ENCODE measurements around the gene A2M.

The A2M gene

DNA sequence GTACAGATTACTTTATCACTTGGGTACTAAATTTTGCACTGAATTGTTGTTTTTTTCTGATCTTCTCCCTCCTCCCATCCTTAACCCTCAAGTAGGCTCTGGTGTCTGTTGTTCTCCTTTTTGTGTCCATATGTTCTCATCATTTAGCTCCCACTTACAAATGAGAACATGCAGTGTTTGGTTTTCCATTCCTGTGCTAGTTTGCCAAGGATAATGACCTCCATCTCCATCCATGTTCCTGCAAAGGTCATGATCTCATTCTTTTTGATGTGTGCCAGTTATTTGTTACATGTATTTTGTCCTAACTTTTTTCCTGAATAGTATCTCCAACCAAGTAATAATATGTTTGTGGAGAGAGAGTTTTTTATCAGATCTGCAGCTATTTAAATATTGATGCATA lies 44.2 kb downstream of the A2M start:
- DNase-seq, result no peak

DNA sequence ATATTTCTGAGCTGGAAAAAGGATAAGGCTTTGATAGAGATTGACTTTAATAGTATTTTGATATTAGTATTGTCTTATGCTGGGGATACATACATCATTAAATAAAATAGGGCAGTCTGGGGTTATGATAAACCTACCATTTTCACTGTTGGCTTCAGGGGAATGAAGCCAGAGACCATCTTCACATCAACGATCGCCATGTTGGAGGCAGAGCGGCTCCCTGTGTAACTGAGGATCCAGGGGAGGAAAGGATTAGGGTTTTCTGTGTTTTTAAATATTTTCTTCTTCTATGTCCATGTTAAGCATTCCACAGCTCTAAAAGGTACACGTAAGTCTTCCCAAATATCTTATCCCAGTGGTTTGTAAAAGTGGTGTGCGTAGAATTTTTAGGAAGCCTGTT lies 45.4 kb downstream of the A2M start:
- DNase-seq, result no peak

DNA sequence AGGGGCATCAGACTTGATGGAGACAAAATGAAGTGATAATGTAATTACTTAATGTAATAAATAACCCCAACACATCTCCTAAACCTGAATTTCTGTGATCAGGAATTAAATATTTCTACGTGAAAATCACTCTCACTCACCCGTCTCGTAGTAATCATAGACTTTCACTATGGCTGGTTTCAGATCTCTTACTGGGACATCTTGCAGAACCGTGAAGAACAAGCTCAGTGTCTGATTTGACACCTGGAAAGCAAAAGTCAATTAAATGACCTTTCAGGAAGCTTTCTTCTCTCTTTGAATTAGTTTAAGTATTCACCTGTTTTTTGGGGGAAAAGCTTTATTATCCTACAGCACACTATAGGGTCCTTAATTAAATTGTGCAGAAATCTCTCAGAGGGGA lies 47.1 kb downstream of the A2M start:
- DNase-seq, result no peak

DNA sequence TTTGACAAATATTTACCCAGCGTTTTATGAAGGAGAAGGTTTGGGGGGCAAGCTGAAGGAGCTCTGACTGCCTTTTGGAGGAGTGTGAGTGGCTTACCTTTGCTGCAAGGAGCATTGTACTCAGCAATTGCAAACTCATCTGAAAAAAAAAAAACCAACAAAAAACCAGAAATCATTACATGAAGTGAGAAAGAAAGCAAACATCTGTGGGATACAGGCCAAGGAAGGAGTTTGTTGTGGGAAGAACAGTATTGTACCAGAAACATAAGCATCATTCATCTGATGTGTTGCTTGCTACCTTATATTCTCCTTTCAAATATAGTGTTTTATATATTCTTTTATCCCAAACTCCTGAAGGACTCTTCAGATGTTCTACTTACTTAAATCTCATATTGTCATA lies 47.6 kb downstream of the A2M start:
- no peak for DNase-seq

DNA sequence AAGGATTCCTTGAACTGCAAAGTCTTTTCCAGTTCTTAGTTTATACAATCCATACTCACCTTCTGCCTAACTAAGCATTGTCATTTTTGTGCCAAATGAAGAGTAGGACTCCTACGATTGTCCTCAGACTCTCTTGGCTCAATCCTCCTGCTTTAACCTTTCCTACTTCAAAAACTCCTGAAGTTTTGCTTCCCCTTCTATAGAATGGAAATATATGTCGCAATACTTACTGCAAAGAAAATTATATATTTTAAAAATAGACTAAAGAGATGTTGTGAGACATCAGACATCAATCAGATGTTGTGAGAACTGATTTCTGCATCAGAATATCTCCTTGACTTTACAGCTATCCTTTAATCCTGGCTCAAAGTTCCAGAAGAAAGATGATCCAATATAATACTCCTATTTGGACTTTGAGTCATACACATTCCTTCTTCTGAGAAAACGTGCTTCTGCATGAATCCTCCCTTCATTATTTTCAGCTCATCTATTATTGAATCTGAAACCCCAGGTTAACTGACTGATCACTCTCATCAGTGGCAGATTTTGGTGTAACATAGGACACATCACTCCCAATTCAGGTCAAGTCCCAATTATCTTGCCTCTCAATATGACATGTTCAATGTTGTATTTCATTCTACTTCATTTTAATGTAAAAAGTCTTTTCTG lies 48.8 kb downstream of the A2M start:
- DNase-seq, result no peak

DNA sequence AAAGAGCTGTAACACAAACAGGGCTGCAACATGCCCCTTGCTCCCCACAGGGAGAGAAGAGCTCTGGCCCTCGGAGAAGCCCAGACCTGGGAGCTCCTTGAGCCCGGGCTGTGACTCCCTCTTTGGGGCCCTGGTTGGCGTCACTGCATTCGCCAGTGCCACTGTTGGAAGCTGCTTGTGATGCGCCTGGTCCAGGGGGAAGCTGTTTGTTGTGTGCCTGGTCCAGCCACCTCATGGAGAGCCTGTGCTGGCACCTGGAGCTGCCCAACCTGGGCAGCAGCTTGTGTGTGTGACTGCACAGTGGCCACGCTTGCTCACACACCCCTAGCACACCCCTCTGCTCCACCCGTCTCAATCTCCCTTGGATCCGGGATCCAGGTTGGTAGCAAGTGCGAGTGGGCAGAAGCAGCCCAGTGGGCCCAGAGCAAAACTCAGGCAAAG lies 49.5 kb downstream of the A2M start:
- DNase-seq, result no peak

DNA sequence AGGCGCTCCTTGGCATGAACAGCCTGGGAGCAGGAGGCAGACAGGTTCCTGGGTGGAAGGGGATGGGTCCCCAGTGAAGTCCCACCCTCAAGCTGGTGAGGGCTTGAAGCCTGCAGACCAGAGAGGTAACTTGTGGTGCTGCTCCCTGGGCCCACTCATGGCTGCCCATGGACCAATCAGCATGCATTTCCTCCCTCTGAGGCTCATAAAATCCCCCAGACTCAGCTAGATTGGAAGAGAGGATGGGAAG lies 50.2 kb downstream of the A2M start:
- no peak for DNase-seq

DNA sequence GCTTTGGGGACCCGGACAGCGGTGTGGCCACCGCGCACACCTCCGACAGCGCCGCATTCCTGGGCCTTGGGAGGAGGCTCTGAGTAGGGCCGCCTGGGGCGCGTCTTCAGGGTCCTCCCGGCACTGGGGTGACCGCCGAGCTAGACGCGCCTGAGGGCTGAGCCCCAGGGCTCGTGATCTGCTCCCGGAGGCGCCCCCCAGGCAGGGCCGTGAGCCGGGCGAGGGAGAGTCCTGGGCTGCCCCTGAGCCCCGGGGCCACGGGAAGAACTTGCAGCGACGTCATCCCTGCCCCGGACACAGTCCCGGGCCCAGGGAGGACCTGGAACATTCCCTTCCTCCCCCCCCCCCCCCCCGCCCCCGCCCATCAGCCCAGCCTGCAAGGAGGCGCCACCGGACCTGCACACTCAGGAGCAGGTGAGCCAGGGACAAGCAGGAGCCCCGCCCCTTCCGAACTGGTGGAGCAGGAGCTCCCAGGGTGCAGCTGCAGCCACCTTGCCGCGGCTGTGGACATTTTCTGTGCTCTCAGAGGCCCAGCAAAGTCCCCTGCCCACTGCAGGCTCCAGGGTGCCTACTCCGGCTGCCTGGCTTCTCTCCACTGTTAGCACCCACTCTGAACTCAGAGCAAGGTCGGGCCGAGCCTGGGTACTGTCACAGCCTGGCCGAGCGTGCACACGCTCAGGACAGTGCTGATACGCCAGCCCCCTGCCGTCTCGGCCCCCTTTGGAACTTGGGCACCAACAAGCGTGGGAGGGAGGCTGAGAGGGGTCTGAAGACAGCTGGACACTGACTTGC lies 50.7 kb downstream of the A2M start:
- DNase-seq, result no peak

DNA sequence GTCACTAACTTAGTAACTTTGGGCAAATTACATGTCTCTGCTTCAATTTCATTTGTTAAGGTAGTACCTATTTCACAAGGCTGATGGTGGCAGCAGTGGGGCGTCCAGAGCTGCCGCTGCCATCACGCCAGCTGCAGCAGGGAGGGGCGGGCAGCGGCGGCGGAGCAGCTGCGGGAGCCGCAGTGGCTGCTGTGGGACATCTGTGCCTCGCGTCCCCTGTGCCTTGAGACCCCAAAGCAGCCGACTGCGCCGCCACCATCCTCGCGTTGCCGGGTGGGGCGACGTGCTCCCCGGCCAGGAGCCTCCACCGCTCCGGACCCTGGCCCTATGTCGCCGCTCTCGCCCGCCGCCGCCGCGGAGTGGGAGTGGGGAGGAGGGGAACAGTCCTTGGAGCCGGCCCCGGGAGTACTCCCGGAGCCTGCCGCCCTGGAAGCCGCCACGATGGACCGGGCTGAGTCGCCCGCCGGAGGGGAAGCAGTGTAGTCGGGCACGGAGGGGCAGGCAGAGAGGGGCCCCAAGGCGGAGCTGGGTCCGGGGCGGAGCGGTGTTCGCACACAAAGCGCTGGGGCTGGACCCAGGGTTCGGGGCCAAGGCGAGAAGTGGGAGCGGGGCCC lies 51.4 kb downstream of the A2M start:
- DNase-seq, result peak; percentile 27

DNA sequence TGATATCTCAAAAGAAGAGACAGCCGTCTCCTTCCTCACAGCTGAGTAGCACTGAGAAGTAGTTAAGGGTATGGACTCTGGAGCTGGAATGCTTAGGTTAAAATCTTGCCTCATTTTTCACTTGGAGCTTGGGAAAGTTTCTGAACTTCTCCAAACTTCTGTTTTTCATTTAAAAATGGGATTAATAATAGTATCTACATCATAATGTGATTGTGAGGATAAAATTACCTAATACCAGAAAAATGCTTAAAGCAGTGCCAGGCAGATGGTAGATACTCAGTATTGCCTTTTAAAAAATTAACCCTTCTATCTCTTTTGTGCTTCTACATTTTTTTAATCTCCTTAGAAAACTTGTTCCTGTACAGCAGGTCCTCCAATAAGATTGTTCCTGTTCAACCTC lies 63.1 kb downstream of the A2M start:
- DNase-seq, result no peak

DNA sequence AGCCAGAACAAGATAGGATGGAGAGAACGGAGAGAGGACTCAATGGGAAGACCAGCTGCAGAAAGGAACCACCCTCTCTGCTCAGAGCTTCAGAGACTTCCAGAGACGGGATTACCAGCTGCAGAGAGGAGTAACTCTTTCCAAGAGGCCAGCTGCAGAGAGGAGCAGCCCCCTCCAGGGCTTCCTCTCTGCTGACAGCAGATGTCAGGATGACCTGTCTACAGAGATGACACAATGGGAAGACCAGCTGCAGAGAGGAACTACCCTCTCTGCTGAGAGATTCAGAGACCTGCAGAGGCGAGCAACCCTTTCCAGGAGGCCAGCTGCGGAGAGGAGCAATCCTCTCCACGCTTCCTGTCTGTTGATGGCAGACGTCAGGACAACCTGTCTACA lies 64.6 kb downstream of the A2M start:
- no peak for DNase-seq

DNA sequence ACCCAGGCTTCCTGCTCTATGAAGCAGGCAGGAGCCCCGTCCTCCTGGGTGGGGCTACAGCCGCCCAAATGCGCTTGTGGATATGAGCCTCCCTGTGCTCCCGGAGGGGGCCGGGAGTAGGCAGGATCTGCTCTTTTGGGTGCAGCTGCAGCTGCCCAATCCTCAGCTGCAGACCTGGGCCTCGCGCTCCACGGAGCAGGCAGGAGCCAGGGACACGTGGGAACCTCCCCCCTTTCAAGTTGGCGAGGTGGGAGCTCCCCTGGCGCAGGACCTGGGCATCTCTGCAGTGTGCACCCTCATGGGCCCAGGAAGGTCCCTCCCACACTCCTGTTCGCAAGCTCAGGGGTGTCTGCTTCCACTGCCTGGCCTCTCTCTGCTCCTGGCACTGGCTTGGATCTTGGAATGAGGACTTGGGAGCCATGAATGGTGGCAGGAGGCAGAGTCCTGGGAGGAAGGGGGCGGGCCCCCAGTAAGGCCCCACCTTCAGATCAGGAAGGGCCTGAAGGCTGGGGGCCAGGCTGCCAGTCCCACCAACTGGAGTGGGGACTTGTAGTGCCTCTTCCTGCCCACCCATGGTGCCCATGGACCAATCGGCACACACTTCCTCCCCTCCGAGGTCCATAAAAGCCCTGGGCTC lies 65.1 kb downstream of the A2M start:
- DNase-seq, result no peak

DNA sequence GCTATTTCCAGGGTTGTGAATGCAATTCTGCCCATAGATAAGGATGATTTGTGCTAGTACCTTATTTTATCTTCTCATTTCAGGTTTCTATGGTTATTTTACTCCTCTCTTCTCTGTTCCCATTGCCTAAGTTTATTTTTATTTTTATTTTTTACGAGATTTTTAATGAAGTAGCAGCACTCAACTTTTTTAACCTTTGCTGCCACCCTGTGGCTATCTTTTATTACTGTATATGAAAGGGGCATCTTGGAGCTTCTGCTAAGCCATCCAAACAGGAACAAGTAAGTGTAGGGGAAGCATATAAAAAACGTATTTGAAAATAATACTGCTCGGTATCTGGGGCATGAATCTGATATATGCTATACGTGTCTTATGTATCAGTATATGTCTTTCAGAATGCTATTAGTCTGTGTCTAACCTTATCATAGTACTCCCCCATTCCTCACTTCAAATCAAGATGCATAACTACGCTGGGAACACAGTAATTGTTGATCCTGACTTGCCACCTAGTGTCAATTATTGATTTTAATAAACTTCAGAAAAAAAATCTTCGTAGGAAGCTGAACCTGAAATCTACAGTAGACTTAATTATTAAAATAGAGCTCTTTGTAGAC lies 66.1 kb downstream of the A2M start:
- no peak for DNase-seq

DNA sequence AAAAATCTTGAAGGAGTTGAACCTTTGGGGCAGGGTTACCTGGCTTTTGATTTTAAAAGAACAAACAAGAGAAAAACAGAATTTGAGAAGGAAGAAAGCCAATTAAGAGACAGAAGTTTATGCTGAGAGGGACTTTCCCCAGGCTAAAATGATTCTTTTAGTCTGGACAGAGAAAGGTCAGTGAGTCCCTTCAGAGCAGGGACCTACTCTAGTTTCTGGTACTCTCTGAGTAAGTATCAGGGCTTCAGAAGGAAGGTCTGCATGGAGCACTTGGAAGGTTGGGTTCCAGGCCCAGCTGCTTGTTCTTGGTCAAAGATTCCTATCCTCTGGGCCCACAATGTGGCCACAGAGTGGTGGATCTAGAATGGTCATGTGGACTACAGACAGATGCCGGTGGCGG lies 66.8 kb downstream of the A2M start:
- DNase-seq, result no peak

DNA sequence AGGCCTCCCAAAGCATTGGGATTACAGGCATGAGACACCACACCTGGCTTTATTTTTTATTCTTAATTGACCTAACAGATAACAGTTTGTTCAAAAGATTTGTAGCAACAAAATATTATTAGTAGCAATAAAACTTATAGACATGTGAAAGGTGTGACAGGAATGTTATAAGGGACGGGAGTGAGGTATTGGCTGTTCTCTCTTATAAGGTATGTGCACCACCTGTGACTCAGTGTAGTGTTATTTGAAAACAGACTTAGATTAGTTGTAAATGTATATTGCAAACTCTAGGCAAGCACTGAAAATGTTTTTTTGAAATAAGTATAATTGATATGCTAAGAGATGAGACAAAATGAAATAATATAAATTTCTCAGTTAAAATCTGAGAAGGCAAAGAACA lies 68.6 kb downstream of the A2M start:
- DNase-seq, result no peak

DNA sequence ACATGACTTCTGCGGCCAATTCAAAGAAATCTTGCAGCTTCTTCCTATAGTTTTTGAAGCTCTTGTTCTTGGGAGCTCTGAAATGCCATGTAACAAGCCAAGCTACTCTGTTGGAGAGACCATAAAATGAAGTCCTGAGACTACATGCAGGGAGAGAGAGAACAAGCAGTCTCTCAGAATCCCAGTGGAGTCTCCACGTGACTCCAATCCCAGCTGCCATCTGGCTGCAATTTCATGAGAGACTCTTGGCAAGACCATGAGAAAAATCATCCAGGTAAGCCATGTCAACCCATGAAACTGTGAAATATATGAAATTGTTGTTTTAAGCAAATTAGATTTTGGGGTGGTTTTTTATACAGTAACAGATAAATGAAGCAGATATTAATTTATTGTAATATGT lies 72.0 kb downstream of the A2M start:
- DNase-seq, result no peak

DNA sequence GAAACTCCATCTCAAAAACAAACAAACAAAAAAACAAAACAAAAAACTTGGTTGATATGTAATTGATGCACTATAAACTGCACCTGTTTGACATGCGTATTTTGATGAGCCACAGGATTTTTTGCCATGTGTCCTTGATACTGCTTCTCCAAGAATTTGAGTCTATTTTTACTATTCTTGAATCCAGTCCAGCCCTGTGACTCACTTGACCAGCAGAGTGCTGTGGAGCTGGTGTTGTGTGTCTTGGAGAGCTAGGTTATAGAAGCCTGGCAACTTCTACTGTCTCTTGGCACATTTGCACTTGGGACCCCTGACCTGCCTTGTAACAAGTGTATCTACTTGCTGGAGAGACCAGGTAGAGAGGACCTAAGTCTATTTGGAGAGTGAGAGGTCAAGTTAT lies 74.4 kb downstream of the A2M start:
- no peak for DNase-seq

DNA sequence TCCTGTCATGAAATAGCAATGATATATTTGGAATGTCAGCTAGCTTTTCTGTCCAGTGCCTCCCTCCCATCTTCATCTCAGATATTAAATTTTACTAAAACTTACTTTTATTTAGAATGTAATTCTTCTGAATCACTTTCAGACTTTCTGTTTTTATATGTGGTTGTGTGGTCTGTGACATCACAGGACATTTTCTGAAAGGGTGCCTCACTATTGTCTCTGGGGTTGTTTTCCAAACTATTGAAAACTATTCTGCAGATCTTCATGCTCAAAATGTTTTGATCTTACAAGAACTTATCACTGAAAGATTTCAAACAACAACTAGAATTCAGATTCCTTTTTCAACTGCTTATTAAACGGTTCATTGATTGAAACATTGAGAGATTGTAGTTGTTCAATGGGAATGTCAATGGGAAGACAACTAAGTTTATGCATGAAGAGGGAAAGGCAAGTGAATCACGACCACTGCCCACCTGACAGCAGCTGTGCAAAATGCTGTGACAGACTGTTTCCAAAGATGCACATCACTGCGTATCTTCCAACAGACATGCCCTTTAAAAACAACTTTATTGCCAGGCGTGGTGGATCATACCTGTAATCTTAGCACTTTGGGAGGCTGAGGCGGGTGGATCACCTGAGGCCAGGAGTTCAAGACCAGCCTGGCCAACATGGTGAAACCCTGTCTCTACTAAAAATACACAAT lies 75.1 kb downstream of the A2M start:
- no peak for DNase-seq

DNA sequence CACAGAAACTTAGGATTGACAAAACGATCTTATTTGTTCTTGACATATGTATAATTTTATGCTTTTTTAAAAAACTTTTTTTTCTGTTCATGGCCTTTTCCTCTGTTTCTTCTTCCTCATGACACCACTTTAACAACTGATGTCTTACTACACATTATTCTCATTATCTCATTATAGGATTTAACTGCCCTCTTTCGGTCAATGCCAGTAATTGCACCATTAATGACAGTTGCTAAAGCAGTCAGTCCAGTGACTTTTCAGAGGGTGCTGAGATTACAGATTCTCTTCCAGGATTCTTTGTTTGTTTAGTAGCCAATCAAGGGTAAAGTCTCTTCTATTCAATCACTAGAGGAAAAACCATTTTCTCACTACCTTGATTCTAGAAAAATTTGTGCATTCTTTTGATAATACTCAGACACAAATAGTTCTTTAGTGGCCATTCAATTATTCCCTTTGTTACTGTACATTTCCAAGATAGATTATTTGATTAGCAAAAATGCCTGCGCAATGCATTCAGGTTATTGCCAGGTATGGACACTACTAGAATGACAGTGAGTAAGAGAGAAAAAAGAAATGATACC lies 76.2 kb downstream of the A2M start:
- DNase-seq, result no peak

DNA sequence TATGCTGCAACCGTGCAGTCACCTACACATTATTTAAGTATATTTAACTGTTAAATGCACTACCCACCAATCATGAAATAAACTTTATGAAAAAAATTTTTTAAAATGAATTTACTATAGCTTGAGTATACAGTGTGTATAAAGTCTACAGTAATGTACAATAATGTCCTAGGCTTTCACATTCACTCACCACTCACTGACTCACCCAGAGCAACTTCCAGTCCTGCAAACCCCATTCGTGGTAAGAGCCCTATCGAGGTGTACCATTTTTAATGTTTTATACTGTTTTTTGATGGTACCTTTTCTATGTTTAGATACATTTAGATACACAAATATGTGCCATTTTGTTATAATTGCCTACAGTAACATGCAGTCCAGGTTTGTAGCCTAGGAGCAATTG lies 78.3 kb downstream of the A2M start:
- DNase-seq, result no peak

DNA sequence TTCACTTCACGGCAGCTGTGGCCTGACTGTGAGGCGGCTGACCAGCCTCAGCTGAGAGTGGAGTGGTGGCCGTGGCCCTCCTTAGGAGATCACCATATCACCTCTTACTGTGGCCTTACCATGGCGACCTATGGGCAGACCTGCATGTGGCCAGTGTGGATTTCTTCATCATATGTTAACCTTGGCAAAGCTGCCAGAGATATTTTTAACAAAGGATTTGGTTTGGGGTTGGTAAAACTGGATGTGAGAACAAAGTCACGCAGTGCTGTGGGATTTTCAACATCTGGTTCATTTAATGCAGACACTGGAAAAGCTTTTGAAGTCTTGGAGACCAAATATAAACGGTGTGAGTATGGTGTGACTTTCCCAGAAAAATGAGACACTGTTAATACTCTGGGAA lies 79.5 kb downstream of the A2M start:
- no peak for DNase-seq

DNA sequence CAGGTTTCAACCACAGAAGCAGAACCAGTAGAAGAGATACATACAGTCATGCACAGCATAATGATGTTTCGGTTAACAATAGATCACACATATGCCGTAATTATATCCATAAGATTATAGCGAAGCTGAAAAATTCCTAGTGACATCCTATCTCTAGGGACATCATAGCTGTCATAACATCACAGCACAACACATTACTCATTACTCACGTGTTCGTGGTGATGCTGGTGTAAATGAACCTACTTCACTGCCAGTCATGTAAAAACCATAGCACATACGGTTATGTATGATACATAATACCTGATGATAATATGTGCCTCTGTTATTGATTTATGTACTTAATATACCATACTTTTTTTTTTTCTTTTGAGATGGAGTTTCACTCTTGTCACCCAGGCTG lies 81.6 kb downstream of the A2M start:
- DNase-seq, result no peak
